DND-41 (cell line): Measurements from ENCODE around the gene HGF.
"Not testable (repeated sequence)": the region's sequence is repeated elsewhere in the genome, so short reads cannot be mapped to it uniquely, and the experiment has no call there.

Experiments used
- EZH2 ChIP-seq: IDR thresholded peaks from 3 replicates; pipeline ENCODE4 v1.6.1; 2012; ENCODE audit warnings: borderline replicate concordance, low read depth, mild to moderate bottlenecking, moderate library complexity, low read length, inconsistent platforms; ENCODE audit not compliant: severe bottlenecking
- TF ChIP-seq, protein P1 (sequence below): IDR thresholded peaks from 2 replicates; pipeline ENCODE4 v1.5.1; 2012; ENCODE audit warnings: borderline replicate concordance, low read length, moderate library complexity, mild to moderate bottlenecking; ENCODE audit not compliant: poor library complexity, severe bottlenecking; ENCODE audit errors: extremely low read depth

DNA sequence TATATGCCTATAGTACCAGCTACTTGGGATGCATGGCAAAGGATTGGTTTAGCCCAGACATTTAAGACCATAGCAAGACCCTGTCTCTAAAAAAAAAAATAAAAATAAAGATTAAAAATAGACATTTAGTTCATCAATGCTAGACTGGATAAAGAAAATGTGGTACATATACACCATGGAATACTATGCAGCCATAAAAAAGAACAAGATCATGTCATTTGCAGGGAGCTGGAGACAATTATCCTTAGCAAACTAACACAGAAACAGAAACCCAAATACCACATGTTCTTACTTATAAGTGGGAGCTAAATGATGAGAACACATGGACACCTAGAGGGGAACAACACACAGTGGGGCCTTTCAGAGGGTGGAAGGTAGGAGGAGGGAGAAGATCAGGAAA is 38.5 kb upstream of the HGF start:
- TF ChIP-seq, protein P1, sequence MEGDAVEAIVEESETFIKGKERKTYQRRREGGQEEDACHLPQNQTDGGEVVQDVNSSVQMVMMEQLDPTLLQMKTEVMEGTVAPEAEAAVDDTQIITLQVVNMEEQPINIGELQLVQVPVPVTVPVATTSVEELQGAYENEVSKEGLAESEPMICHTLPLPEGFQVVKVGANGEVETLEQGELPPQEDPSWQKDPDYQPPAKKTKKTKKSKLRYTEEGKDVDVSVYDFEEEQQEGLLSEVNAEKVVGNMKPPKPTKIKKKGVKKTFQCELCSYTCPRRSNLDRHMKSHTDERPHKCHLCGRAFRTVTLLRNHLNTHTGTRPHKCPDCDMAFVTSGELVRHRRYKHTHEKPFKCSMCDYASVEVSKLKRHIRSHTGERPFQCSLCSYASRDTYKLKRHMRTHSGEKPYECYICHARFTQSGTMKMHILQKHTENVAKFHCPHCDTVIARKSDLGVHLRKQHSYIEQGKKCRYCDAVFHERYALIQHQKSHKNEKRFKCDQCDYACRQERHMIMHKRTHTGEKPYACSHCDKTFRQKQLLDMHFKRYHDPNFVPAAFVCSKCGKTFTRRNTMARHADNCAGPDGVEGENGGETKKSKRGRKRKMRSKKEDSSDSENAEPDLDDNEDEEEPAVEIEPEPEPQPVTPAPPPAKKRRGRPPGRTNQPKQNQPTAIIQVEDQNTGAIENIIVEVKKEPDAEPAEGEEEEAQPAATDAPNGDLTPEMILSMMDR: not testable (repeated sequence)
- not testable (repeated sequence) for TF ChIP-seq EZH2
